Measurements from ENCODE around the gene TMUB2.

GRCh38 chr17:44186307-44187130 lies at the start of gene TMUB2:
- peak in 2 of 4 experiments; percentile 2 to 27 for TF ChIP-seq CTCF (IDR thresholded peaks at IDR 0.05)
- peak; percentile 91 for TF ChIP-seq POLR2A (IDR thresholded peaks at IDR 0.05)
- TF ChIP-seq POLR2AphosphoS5 (IDR thresholded peaks at IDR 0.05): peak; percentile 99
